AG09319 (cell line): ENCODE measurements around the gene ETHE1.

ENCODE experiments used
- DNase-seq: peaks from one replicate; pipeline ENCODE4 v3.0.0-alpha.2; 2010; ENCODE audit warnings: low read depth; ENCODE audit errors: extremely low read depth
- CTCF ChIP-seq: IDR thresholded peaks from 2 replicates; pipeline ENCODE4 v1.5.1; 2011; ENCODE audit warnings: low read depth, mild to moderate bottlenecking, inconsistent platforms, low read length, moderate library complexity

The ETHE1 gene

GRCh38 chr19:43570174-43570791, 43.3 kb upstream of the ETHE1 start:
- no peak for DNase-seq
- TF ChIP-seq CTCF, result no peak

GRCh38 chr19:43569657-43570056, 42.7 kb upstream of the ETHE1 start:
- DNase-seq, result no peak
- no peak for TF ChIP-seq CTCF

- no peak for DNase-seq
- TF ChIP-seq CTCF, result no peak
These were observed 37.8 kb upstream of the ETHE1 start for GRCh38 chr19:43564800-43565199.

GRCh38 chr19:43563816-43564457, 36.9 kb upstream of the ETHE1 start:
- TF ChIP-seq CTCF, result no peak
- no peak for DNase-seq

- DNase-seq, result peak; percentile 28
- TF ChIP-seq CTCF, result no peak
These were observed 35.8 kb upstream of the ETHE1 start for GRCh38 chr19:43562698-43563241.

- no peak for TF ChIP-seq CTCF
- DNase-seq, result no peak
These were observed 35.3 kb upstream of the ETHE1 start for GRCh38 chr19:43562226-43562697.
